Stimulated activated CD8-positive, alpha-beta memory T cell treated with anti-CD3 and anti-CD28 coated beads, Interleukin-2, amount 100 ng/mL, for 48 hours (primary cell): ENCODE measurements around the gene PSMA8.
"Not testable (repeated sequence)": the region's sequence is repeated elsewhere in the genome, so short reads cannot be mapped to it uniquely, and the experiment has no call there.

Experiments
- DNase-seq, 2 donors: peaks; one replicate each; pipeline ENCODE4 v3.0.0-alpha.2; 2020; ENCODE audit warnings: low read depth in 2 of 2

PSMA8 gene

DNA sequence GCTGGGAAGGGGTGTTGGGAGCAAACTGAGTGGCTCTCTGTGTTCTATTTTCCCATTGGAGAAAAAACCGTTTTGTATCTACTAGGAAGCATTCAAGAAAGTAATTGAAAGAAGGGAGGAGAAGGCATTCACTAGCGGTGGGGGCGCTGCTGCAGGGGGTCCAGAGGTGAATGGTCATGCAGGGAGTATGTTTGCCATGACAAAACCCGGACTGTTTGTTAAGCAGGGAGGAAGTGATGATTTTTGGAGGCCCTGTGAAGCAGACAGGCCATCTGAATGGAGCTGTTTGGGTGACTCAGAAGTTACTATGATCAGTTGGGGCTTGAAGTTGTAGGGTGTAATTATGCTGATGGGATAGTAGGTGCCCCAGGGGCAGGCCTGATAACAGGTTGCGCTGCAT lies 99.5 kb downstream of the PSMA8 start:
- DNase-seq: no peak

DNA sequence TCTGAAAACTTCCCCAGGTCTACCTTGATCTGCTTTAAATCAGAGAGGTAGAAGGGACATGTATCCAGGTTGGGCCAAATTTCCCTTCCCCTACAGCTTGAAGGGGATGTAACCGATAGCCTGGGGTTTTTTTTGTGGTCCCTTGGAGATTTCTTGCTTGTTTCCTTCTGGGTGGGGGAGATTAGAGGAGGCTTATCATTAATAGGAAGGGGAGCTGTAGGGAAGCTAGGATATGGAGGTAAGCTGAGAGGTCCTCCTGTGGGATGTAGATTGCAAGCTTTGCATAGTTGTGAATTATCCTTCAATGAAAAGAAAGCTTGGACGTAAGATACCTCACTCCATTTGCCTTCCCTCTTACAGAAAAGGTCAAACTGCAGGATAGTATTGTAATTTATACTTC lies 103.7 kb downstream of the PSMA8 start:
- DNase-seq: not testable (repeated sequence)

DNA sequence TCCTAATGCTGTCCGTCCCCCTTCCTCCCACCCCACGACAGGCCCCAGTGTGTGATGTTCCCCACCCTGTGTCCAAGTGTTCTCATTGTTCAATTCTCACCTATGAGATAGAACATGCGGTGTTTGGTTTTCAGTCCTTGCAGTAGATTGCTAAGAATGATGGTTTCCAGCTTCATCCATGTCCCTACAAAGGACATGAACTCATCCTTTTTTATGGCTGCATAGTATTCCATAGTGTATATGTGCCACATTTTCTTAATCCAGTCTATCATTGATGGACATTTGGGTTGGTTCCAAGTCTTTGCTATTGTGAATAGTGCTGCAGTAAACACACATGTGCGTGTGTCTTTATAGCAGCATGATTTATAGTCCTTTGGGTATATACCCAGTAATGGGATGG lies 105.0 kb downstream of the PSMA8 start:
- not testable (repeated sequence) for DNase-seq

DNA sequence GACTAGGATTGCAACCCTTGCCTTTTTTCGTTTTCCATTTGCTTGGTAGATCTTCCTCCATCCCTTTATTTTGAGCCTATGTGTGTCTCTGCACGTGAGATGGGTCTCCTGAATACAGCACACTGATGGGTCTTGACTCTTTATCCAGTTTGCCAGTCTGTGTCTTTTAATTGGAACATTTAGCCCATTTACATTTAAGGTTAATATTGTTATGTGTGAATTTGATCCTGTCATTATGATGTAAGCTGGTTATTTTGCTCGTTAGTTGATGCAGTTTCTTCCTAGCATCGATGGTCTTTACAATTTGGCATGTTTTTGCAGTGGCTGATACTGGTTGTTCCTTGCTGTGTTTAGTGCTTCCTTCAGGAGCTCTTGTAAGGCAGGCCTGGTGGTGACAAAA lies 108.7 kb downstream of the PSMA8 start:
- DNase-seq: not testable (repeated sequence)
